HepG2 (cell line): ENCODE measurements around the gene SBNO2. TPM values are rescaled to one million over a fixed set of nuclear protein-coding genes. Genes with fewer than 3 reads are reported as not detected.
A peak's percentile ranks its signal among the peaks of the same experiment; 100 is the strongest.

Source experiments
- ATF1 ChIP-seq: IDR thresholded peaks from 2 replicates; pipeline ENCODE4 v1.6.1; 2016; ENCODE audit warnings: mild to moderate bottlenecking, control low read depth
- ESRRA ChIP-seq: sonication (generic); formaldehyde crosslinking; IDR thresholded peaks from 2 replicates; pipeline ENCODE4 v1.5.1; 2020; ENCODE audit warnings: mild to moderate bottlenecking, low read depth, missing genetic modification reagents
- FOXA3 ChIP-seq: IDR thresholded peaks from 2 replicates; pipeline ENCODE4 v1.6.1; 2016; ENCODE audit warnings: missing genetic modification reagents, missing compliant biosample characterization
- HNF1B ChIP-seq: sonication (generic); formaldehyde crosslinking; IDR thresholded peaks from 2 replicates; pipeline ENCODE4 v1.5.1; 2020; ENCODE audit warnings: mild to moderate bottlenecking, moderate library complexity, missing genetic modification reagents
- IKZF1 ChIP-seq: fragments of 450-650 bp; IDR thresholded peaks from 2 replicates; pipeline ENCODE4 v1.7.1; 2016
- MAFG ChIP-seq: sonication (generic); formaldehyde crosslinking; IDR thresholded peaks from 2 replicates; pipeline ENCODE4 v1.5.1; 2020; ENCODE audit warnings: mild to moderate bottlenecking, missing genetic modification reagents
- RBM22 ChIP-seq: fragments of 200-400 bp; formaldehyde crosslinking; optimal IDR thresholded peaks from 2 replicates; pipeline ENCODE3; 2017; ENCODE audit warnings: mild to moderate bottlenecking, low read length, moderate library complexity
- RFX5 ChIP-seq: IDR thresholded peaks from 2 replicates; pipeline ENCODE4 v1.6.1; 2011; ENCODE audit warnings: low read depth, low read length, improper control_type of control experiment
- SP5 ChIP-seq: IDR thresholded peaks from 2 replicates; pipeline ENCODE4 v1.6.1; 2016; ENCODE audit warnings: low read depth, borderline replicate concordance
- SPEN ChIP-seq: sonication (generic); formaldehyde crosslinking; IDR thresholded peaks from 2 replicates; pipeline ENCODE4 v1.5.1; 2020; ENCODE audit warnings: low read depth, mild to moderate bottlenecking, missing genetic modification reagents
- TFDP1 ChIP-seq: IDR thresholded peaks from 2 replicates; pipeline ENCODE4 v1.6.1; 2016; ENCODE audit warnings: missing compliant biosample characterization, missing genetic modification reagents, borderline replicate concordance
- THAP9 ChIP-seq: sonication (generic); formaldehyde crosslinking; IDR thresholded peaks from 2 replicates; pipeline ENCODE4; 2020; ENCODE audit warnings: missing genetic modification reagents, mild to moderate bottlenecking, borderline replicate concordance
- ZNF430 ChIP-seq: sonication (generic); formaldehyde crosslinking; IDR thresholded peaks from 2 replicates; pipeline ENCODE4 v1.9.0; 2021; ENCODE audit warnings: mild to moderate bottlenecking, missing genetic modification reagents
- ZNF562 ChIP-seq: sonication (generic); formaldehyde crosslinking; IDR thresholded peaks from 2 replicates; pipeline ENCODE4 v1.8.0; 2022; ENCODE audit warnings: missing genetic modification reagents, borderline replicate concordance
- ZNF749 ChIP-seq: sonication (generic); formaldehyde crosslinking; IDR thresholded peaks from 2 replicates; pipeline ENCODE4 v1.8.0; 2022; ENCODE audit warnings: mild to moderate bottlenecking, missing genetic modification reagents, moderate library complexity, borderline replicate concordance
- ZNF841 ChIP-seq: sonication (generic); formaldehyde crosslinking; IDR thresholded peaks from 2 replicates; pipeline ENCODE4 v1.8.1; 2023; ENCODE audit warnings: missing genetic modification reagents, borderline replicate concordance
- ZSCAN31 ChIP-seq: sonication (generic); formaldehyde crosslinking; IDR thresholded peaks from 2 replicates; pipeline ENCODE4 v1.5.0; 2020; ENCODE audit warnings: low read depth, mild to moderate bottlenecking, missing genetic modification reagents
- polyA plus RNA-seq, 8 experiments: library from polyadenylated mRNA; depleted of rRNA in 3 of 8; stranded (reverse) in 7 of 8; unstranded in 1 of 8; fragments of >200 nt; fragmentation: Illumina TruSeq in 4 of 8; extraction: Trizol in 4 of 8; gene quantifications; 2 replicates each; pipeline versions ENCODE4 v1.2.1 to v1.2.3, GENCODE V29; 2011 to 2016; ENCODE audit warnings: low read depth in 4 of 8, missing spikeins in 1 of 8, mixed read lengths in 1 of 8; ENCODE audit not compliant: insufficient read depth in 1 of 8
- total RNA-seq, 5 experiments: library from RNA; depleted of rRNA; stranded (reverse); fragments of >200 nt; fragmentation: Illumina TruSeq; extraction: Trizol; gene quantifications; 2 replicates each; pipeline ENCODE4 v1.2.3, GENCODE V29; 2016; ENCODE audit warnings: low read depth in 1 of 5
- TF ChIP-seq, protein P1 (sequence below): sonication (generic); formaldehyde crosslinking; IDR thresholded peaks from 2 replicates; pipeline ENCODE4 v1.5.0; 2020; ENCODE audit warnings: mild to moderate bottlenecking, missing genetic modification reagents

Gene SBNO2
- total and polyA plus RNA-seq, 2 of the 13 experiments (the other 11 are each of a cell fraction or from before 2014, with no cell fraction given): 8.6 to 10.4 TPM

DNA sequence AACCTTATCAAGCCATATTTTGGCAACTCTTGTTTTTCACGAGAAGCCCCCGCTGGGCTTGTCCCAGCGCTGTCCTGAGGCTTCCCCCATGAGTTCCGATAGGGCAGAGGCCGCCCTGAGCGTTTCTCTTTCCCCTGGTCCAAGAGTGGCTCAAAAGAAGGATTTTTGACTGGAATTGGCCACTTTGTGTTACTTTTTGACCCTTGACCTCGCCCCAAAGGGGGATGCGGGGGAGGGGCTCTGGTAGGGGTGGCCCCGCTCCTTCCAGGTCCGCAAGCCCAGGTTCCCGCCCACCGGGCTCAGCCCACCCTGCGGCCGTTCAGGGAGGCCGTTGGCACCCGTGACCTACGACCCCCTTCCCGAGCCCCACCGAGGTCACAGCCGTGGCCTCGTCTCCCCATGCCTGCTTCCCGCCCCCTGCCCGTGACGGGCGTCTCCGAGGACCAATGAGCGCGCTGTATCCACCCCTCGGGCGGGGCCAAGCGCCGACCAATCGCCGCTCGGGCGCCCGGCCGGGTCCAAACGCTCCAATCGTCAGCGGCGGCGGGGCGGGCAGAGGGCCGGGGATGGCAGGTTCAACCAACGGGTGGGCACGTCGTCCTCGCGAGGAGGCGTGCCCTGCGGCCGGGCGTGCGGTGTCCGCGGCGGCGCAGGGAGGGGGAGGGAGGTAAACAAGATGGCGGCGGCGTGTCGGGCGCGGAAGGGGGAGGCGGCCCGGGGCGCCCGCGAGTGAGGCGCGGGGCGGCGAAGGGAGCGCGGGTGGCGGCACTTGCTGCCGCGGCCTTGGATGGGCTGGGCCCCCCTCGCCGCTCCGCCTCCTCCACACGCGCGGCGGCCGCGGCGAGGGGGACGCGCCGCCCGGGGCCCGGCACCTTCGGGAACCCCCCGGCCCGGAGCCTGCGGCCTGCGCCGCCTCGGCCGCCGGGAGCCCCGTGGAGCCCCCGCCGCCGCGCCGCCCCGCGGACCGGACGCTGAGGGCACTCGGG lies 31.3 kb upstream of the SBNO2 start, which contains the start of gene STK11 (continued):
- TF ChIP-seq MAFG (no peak), SP5 (CRISPR knock-in tag) (peak; percentile 46; the same call in 1 of the 2 replicates), SPEN (peak; percentile 77; the same call in 1 of the 2 replicates), ZNF749 (no peak), HNF1B (CRISPR knock-in tag) (no peak; the same call in none of the 2 replicates), ATF1 (CRISPR knock-in tag) (no peak), THAP9 (CRISPR knock-in tag) (peak; percentile 89; the same call in 1 of the 2 replicates), RBM22 (no peak), ZNF430 (CRISPR knock-in tag) (0 out of 2 replicates have a peak, but pooled peaks have one; percentile 60), TFDP1 (CRISPR knock-in tag) (peak; percentile 70; the same call in 1 of the 2 replicates), ZNF562 (no peak), ZNF841 (no peak), ESRRA (CRISPR knock-in tag) (0 out of 2 replicates have a peak, but pooled peaks have one; percentile 51), IKZF1 (no peak), RFX5 (no peak), ZSCAN31 (CRISPR knock-in tag) (peak; percentile 71; the same call in 1 of the 2 replicates), FOXA3 (peak; percentile 73)
- TF ChIP-seq, protein P1, sequence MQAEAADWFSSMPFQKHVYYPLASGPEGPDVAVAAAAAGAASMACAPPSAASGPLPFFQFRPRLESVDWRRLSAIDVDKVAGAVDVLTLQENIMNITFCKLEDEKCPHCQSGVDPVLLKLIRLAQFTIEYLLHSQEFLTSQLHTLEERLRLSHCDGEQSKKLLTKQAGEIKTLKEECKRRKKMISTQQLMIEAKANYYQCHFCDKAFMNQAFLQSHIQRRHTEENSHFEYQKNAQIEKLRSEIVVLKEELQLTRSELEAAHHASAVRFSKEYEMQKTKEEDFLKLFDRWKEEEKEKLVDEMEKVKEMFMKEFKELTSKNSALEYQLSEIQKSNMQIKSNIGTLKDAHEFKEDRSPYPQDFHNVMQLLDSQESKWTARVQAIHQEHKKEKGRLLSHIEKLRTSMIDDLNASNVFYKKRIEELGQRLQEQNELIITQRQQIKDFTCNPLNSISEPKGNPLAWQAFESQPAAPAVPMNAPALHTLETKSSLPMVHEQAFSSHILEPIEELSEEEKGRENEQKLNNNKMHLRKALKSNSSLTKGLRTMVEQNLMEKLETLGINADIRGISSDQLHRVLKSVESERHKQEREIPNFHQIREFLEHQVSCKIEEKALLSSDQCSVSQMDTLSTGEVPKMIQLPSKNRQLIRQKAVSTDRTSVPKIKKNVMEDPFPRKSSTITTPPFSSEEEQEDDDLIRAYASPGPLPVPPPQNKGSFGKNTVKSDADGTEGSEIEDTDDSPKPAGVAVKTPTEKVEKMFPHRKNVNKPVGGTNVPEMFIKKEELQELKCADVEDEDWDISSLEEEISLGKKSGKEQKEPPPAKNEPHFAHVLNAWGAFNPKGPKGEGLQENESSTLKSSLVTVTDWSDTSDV (CRISPR knock-in tag): no peak
